HG02852 (cell line): ENCODE data around the gene ULK2.
"Not testable (repeated sequence)": the region's sequence is repeated elsewhere in the genome, so short reads cannot be mapped to it uniquely, and the experiment has no call there.

Source experiments
- ATAC-seq: cut with Tn5 transposase; IDR thresholded peaks from one replicate; pipeline ENCODE4 v1.9.1; 2021; ENCODE audit warnings: mild to moderate bottlenecking, moderate library complexity; ENCODE audit not compliant: unreplicated experiment

The ULK2 gene

DNA sequence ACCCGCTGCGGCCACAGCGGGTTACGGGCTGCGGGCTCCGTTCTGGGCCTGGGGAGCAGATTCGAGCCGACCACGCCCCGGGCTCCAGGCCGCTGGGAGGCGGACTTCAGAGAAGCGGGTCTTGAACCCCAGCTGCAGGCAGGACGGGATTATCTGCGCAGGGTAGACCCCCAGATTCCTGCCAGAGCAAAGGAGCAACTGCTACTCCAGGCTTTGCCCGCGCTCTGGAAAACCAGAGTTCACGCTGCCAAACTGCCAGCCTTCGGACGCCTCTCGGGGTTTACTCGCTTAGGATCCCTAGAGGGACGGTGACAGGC lies 301 bp upstream of the ULK2 start:
- ATAC-seq = no peak

- peak; percentile 55 for ATAC-seq
Observed at GRCh38 chr17:19867079-19867328, 732 bp downstream of the ULK2 start.

DNA sequence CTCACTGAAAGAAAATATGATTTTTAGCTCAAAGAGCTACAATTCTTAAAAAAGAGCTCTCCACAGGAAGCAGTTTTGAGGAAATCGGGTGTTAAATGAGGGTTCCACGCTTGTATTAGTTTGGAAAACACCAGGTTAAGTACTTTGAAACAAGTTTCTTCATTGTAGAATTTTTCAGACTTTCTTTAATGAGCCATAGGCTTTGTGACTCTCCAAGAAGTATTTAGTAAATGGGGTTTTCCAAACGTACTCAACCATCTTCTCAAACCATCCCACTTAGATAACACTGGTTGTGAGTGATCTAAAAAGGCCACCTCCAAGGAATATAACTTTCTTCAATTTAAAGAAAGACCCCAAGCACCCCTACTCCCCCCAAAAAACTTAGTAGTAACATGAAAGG lies 2.7 kb downstream of the ULK2 start:
- no peak for ATAC-seq

GRCh38 chr17:19860647-19861177 lies 7.0 kb downstream of the ULK2 start:
- not testable (repeated sequence) for ATAC-seq

DNA sequence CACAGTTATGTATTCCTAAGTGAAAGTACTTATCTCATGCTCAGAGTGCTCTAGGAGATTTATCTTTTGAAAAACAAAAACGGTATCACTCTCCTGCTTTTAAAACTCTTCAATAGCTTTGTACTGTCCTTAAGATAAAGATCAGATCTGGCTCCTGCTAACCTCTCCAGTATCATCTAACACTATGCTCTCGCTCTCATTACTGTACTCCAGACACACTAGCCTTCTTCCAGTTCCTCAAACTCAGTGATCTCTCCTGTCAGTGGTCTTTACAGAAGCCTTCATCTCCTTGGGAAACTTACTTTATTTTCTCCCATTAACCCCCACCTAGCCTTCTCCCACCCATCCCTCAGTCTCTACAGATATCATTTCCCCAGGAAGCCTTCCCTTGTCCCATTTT lies 10.1 kb downstream of the ULK2 start:
- no peak for ATAC-seq

- ATAC-seq = no peak
Observed at GRCh38 chr17:19833914-19834313, 33.8 kb downstream of the ULK2 start.

DNA sequence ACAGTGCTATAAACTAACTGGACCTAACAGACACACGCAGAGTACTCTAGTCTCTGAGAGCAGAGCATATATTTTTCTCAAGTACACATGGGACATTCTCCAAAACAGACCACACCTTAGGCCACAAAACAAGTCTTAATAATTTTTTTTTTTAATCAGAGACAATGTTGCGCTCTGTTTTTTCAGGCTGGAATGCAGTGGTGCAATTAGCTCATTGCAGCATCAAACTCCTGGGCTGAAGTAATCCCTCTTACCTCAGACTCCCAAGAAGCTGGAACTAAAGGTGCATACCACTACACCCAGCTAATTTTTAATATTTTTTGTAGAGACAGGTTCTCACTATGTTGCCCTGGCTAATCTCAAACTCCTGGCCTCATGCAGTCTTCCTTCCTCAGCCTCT lies 37.7 kb downstream of the ULK2 start:
- ATAC-seq = no peak

DNA sequence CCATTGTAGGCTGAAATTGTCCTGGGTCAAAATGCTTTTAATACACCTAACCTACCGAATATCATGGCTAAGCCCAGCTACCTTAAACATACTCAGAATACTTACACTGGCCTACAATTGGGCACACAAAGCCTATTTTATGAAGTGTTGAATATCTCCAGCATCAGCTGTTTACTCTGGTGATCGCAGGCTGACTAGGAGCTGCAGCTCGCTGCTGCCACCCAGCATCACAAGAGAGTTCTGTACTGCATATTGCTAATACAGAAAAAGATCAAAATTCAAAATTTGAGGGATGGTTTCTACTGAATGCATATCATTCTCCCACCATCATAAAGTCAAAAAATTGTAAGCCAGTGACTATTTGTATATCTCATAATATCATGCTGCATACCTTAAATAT lies 55.3 kb downstream of the ULK2 start:
- no peak for ATAC-seq

- no peak for ATAC-seq
Observed at GRCh38 chr17:19805006-19805405, 62.7 kb downstream of the ULK2 start.

- ATAC-seq = no peak
Observed at GRCh38 chr17:19800571-19800970, 67.2 kb downstream of the ULK2 start.

DNA sequence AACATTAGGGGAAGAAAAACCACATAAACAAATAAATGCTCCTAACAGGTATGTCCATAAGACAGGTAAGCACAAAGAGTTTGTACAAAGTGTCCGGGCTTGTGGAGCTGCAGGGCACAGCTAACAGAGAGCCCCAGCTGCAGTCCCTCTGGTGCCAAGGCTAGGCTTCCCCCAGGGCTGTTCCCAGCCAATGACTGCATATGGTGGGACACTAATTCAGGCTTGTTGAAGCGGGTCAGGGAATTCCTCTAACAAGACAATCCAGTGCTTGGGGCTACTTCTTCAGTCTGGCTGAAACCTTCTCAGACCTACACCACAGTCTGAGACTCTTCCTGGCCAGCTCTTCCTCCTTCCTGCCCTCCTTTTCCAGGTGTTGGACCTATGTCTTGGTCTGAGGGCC lies 67.9 kb downstream of the ULK2 start:
- no peak for ATAC-seq

- no peak for ATAC-seq
Observed at GRCh38 chr17:19796457-19796856, 71.3 kb downstream of the ULK2 start.

- no peak for ATAC-seq
Observed at GRCh38 chr17:19791918-19792550, 75.7 kb downstream of the ULK2 start.

GRCh38 chr17:19787733-19788357 lies 79.9 kb downstream of the ULK2 start:
- ATAC-seq = no peak

DNA sequence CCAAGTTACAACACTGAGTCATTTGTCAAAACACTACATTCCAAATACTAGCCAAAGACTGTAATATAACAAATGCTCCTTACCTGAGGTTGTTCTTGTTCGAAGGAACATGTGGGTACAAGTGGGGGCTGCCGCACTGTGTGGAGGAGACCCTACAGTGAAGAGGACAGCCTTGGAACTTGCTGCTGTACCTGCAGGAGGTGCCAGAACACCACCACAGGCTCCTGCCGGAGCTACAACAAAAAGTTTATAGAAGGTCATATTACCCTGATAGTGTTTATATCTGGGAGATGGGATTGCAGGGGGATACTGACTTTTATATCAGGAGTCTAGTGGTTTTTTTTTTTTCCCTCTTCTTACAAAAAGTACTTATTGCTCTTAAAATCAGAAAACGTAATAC lies 81.9 kb downstream of the ULK2 start:
- no peak for ATAC-seq

- ATAC-seq = no peak
Observed at GRCh38 chr17:19781488-19782458, 86.0 kb downstream of the ULK2 start.

DNA sequence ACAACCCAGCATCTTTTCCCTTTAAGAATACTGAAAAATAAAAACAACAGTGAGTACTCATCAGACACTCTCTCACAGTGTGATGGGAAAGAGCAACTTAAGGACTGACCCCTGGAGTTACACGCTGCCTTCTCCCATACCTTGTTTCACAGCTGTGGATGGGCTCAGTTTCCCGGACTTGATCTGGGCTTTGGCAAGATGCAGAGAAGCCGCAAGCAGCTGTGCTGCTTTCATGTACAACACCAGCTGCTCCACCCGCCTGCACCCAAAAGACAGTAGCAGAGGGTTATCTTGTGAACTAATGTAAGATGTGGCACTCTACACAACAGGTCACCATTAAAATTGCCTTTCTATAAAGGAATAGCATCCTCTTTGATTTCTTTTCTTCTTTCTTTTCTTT lies 86.9 kb downstream of the ULK2 start:
- ATAC-seq = no peak

- no peak for ATAC-seq
Observed at GRCh38 chr17:19773534-19773933, 94.2 kb downstream of the ULK2 start.

DNA sequence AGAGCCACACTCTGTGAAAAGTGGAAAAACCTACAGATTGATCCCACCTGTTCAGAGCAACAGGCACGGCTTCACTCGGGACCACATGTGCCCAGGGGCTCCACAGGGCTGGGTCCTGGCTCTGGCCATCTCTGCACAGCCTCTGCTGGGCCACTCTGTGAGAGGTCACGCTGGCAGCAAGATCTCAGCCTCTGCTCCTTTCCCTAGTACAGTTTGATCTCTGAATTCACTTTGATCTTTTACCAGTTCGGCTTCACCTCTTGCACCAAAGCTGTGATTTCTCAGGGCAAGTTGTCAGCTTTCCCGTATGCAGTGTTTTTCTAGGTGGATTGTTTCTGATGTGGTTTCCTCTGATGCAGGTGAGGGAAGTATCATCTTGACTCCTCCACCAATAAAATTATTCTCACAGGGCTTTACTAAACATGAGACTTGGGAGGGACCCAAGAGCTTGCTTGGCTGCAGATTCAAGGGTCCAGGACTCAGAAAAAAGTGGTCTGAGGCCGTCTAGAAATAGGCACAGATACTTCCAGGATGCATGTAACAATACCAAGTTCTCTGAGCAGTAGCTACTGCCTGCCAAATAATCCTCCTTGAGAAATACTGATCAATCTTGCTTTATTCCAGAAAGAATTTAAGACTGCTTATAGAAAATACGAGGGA lies 95.6 kb downstream of the ULK2 start:
- ATAC-seq = no peak

DNA sequence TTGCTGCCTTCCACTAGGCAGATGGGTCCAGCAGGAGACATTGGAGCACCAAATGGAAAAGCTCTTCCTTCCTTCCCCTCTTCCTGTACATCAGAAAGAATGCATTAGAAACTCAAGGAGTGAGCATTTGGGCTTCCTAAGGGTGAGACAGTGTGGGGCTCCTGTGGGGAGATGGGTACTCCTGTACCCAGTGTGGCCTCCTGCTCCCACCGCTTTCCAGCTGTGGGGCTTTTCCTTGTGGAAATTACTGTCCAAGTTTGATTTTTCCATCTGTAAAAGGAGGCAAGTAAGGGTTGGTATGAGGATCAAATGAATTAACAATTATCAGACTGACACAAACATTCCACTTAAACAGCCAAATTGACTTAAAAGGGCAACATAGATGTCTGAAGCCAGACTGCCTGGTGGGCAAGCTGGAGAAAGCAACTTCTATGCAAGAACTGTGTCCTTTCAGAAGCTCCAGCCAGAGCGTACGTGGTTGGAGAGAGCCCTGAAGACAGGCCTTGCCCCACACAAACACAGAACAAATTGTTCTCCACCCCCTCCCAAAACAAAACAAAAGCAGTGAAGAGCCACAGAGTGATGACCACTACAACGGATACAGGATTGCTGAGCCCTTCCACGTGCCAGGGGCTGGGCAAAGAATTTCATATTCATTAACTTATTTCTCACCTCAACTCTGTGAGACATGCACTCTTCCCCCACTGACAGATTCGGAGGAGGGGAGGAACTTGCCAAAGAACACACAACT lies 96.6 kb downstream of the ULK2 start:
- no peak for ATAC-seq
